OCI-LY1 (cell line): Measurements from ENCODE around the gene SPOUT1.
A peak's percentile ranks its signal among the peaks of the same experiment; 100 is the strongest.

Experiments
- H2AFZ ChIP-seq: fragments of 200-600 bp; sonication (generic), shearing (Covaris generic); 2 replicates; pipeline ENCODE4 v1.6.0; 2014; ENCODE audit warnings: antibody characterized with exemption, mild to moderate bottlenecking, low read length
- H3F3A ChIP-seq: fragments of 200-600 bp; sonication (generic), shearing (Covaris generic); 2 replicates; pipeline ENCODE4 v1.6.0; 2014; ENCODE audit warnings: mild to moderate bottlenecking, antibody characterized with exemption, low read length, moderate library complexity; ENCODE audit not compliant: insufficient read depth
- H3K27ac ChIP-seq: fragments of 200-600 bp; sonication (generic); 2 replicates; pipeline ENCODE4 v1.5.1; 2014; ENCODE audit warnings: low read length, mixed run types, mild to moderate bottlenecking, low read depth; ENCODE audit not compliant: poor library complexity, severe bottlenecking
- H3K27me3 ChIP-seq: fragments of 200-600 bp; sonication (generic); 2 replicates; pipeline ENCODE4 v1.6.0; 2014; ENCODE audit warnings: antibody characterized with exemption, mild to moderate bottlenecking, low read length, moderate library complexity; ENCODE audit not compliant: insufficient read depth
- H3K36me3 ChIP-seq: fragments of 200-600 bp; sonication (generic); 2 replicates; pipeline ENCODE4 v1.6.1; 2014; ENCODE audit warnings: mild to moderate bottlenecking, antibody characterized with exemption, low read length, moderate library complexity, mixed read lengths; ENCODE audit not compliant: insufficient read depth
- H3K4me1 ChIP-seq: fragments of 200-600 bp; sonication (generic); 2 replicates; pipeline ENCODE4 v1.5.1; 2014; ENCODE audit warnings: mild to moderate bottlenecking, low read length, moderate library complexity; ENCODE audit not compliant: insufficient read depth, severe bottlenecking
- H3K4me2 ChIP-seq: fragments of 200-600 bp; sonication (generic), shearing (Covaris generic); 2 replicates; pipeline ENCODE4 v1.6.1; 2014; ENCODE audit warnings: low read length
- H3K4me3 ChIP-seq: fragments of 200-600 bp; sonication (generic); 2 replicates; pipeline ENCODE4 v1.5.1; 2014; ENCODE audit warnings: low read length, low read depth, mild to moderate bottlenecking, mixed read lengths; ENCODE audit not compliant: poor library complexity, severe bottlenecking
- H3K79me2 ChIP-seq: fragments of 200-600 bp; shearing (Covaris generic); 2 replicates; pipeline ENCODE4 v1.6.1; 2016; ENCODE audit warnings: mixed run types, low read length, mixed read lengths; ENCODE audit not compliant: insufficient read depth
- H3K9ac ChIP-seq: fragments of 200-600 bp; sonication (generic), shearing (Covaris generic); 2 replicates; pipeline ENCODE4 v1.6.1; 2014; ENCODE audit warnings: mild to moderate bottlenecking, low read length, mixed read lengths
- H3K9me2 ChIP-seq: fragments of 200-600 bp; sonication (generic), shearing (Covaris generic); 2 replicates; pipeline ENCODE4 v1.6.1; 2014; ENCODE audit warnings: low read depth, mild to moderate bottlenecking, low read length, mixed read lengths
- H3K9me3 ChIP-seq: fragments of 200-600 bp; shearing (Covaris generic); 2 replicates; pipeline ENCODE4 v1.6.1; 2014; ENCODE audit warnings: low read length, mixed read lengths
- H4K20me1 ChIP-seq: fragments of 200-600 bp; sonication (generic), shearing (Covaris generic); 2 replicates; pipeline ENCODE4 v1.6.0; 2016; ENCODE audit warnings: mild to moderate bottlenecking, low read length; ENCODE audit not compliant: insufficient read depth
- EZH2 ChIP-seq: fragments of 200-600 bp; sonication (generic), shearing (Covaris generic); IDR thresholded peaks from 2 replicates; pipeline ENCODE4 v1.8.0; 2017; ENCODE audit warnings: borderline replicate concordance, mixed run types, mild to moderate bottlenecking, antibody characterized with exemption, low read length, moderate library complexity, mixed read lengths
- TF ChIP-seq, protein P1 (sequence below): fragments of 200-600 bp; sonication (generic), shearing (Covaris generic); IDR thresholded peaks from 2 replicates; pipeline ENCODE4 v1.5.1; 2017; ENCODE audit warnings: mild to moderate bottlenecking, antibody characterized with exemption, low read length, moderate library complexity, mixed read lengths

The SPOUT1 gene

DNA sequence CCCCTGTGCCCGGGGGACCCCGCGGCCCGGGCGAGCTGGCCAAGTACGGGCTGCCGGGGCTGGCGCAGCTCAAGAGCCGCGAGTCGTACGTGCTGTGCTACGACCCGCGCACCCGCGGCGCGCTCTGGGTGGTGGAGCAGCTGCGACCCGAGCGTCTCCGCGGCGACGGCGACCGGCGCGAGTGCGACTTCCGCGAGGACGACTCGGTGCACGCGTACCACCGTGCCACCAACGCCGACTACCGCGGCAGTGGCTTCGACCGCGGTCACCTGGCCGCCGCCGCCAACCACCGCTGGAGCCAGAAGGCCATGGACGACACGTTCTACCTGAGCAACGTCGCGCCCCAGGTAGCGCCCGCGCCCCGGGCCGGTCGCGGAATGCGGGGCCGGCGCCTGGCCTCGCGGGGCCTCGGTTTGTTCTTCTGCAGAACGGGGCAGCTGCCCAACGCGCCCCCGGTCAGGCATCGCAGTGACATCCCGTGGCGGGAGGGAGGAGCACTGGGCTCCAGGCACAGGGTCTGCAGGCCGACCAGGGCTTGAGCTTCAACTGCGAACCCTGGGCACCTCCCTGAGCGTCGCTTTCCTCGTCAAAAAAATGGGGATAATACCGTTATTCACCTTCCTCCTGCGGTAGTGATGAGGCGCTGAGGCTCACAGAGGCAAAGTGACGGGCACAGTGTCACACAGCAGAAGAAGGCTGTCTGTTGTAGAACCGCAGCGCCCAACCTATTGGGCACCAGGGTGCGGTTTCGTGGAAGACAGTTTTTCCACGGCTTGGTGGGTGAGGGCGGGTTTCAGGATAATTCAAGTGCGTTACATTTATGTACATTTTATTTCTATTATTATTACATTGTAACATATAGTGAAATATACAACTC is 10.5 kb downstream of the SPOUT1 start:
- no peak overlapping the region for H2AFZ ChIP-seq
- no peak for TF ChIP-seq EZH2
- TF ChIP-seq, protein P1, sequence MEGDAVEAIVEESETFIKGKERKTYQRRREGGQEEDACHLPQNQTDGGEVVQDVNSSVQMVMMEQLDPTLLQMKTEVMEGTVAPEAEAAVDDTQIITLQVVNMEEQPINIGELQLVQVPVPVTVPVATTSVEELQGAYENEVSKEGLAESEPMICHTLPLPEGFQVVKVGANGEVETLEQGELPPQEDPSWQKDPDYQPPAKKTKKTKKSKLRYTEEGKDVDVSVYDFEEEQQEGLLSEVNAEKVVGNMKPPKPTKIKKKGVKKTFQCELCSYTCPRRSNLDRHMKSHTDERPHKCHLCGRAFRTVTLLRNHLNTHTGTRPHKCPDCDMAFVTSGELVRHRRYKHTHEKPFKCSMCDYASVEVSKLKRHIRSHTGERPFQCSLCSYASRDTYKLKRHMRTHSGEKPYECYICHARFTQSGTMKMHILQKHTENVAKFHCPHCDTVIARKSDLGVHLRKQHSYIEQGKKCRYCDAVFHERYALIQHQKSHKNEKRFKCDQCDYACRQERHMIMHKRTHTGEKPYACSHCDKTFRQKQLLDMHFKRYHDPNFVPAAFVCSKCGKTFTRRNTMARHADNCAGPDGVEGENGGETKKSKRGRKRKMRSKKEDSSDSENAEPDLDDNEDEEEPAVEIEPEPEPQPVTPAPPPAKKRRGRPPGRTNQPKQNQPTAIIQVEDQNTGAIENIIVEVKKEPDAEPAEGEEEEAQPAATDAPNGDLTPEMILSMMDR, result no peak
- peaks cover 11% of the 10 kb centered on the region for H3K4me1 ChIP-seq
- peak overlapping the region; percentile 96 for H3K4me2 ChIP-seq
- H3F3A ChIP-seq, result 0 out of 2 replicates have a peak, but pooled peaks cover 5% of the 10 kb centered on the region
- H3K79me2 ChIP-seq, result no peaks in the 10 kb centered on the region
- peak overlapping the region; percentile 55 for H3K27ac ChIP-seq
- no peaks in the 10 kb centered on the region for H3K9me3 ChIP-seq
- no peaks in the 10 kb centered on the region for H4K20me1 ChIP-seq
- H3K4me3 ChIP-seq, result peak overlapping the region; percentile 71
- peak overlapping the region; percentile 69 for H3K9ac ChIP-seq
- no peaks in the 10 kb centered on the region for H3K9me2 ChIP-seq
- no peaks in the 10 kb centered on the region for H3K27me3 ChIP-seq
- peaks cover 33% of the 10 kb centered on the region for H3K36me3 ChIP-seq

DNA sequence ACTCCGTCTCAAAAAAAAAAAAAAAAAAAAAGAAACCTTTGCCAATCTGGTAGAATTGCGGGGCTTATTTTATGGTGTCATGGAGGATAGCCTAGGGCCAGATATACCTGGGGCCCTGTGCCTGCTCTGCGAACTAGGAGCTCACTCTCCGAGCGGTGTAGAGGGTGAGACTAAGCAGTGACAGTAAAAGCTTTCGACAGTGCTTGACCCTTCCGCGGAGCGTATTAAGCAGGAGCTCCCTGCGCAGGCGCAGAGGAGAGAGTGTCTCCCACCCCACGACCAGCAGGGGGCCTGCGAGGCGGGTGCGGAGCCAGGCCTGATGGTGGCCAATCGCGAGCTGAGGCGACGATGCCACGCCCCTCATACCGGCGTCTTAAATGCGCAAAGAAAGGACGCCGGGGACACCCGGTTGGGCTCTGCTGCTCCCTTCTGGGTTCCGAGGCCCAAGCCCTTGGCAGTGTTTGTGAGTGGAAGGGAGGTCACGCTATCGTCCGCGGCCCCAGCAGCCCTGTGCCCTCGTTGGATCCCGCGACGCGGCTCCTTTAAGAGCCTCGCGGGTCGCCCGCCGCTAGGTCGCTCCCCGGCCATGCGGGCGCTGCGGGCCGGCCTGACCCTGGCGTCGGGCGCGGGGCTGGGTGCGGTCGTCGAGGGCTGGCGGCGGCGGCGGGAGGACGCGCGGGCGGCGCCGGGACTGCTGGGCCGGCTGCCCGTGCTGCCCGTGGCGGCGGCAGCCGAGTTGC is 11.3 kb downstream of the SPOUT1 start, which contains the start of gene ENDOG:
ENDOG (plus strand) TSS at position 402 of the 740 bp plus-strand sequence; CDS start at position 587, 185 bp downstream.
- peak within 1 kb of the TSS; percentile 69 for H3K9ac ChIP-seq
- no peaks in the 10 kb centered on the region for H3K9me3 ChIP-seq
- H3K27me3 ChIP-seq, result no peaks in the 10 kb centered on the region
- TF ChIP-seq EZH2, result no peak
- TF ChIP-seq, protein P1, result peak; percentile 86
- H3F3A ChIP-seq, result 0 out of 2 replicates have a peak, but pooled peaks cover 5% of the 10 kb centered on the region
- no peaks in the 10 kb centered on the region for H3K9me2 ChIP-seq
- H3K27ac ChIP-seq, result peak within 1 kb of the TSS; percentile 55
- peaks cover 25% of the 10 kb centered on the region for H3K36me3 ChIP-seq
- no peaks in the 10 kb centered on the region for H4K20me1 ChIP-seq
- peak within 1 kb of the TSS; percentile 71 for H3K4me3 ChIP-seq
- H2AFZ ChIP-seq, result no peak within 1 kb of the TSS
- peaks cover 11% of the 10 kb centered on the region for H3K4me1 ChIP-seq
- H3K79me2 ChIP-seq, result no peaks in the 10 kb centered on the region
- peak within 1 kb of the TSS; percentile 96 for H3K4me2 ChIP-seq

DNA sequence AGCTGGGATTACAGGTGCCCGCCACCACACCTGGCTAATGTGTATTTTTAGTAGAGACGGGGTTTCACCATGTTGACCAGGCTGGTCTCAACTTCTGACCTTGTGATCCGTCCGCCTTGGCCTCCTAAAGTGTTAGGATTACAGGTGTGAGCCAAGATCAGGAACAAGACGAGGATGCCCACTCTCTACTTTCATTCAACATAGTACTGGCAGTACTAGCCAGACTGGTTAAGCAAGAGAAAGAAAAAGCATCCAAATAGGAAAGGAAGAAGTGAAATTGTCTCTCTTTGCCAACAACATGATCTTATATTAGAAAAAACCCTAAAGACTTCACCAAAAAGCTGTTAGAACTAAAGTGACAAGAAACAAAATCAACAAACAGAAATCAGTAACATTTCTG is 18.7 kb downstream of the SPOUT1 start:
- Histone ChIP-seq H3K27ac (no peak overlapping the region), H3K9me3 (no peaks in the 10 kb centered on the region), H3K4me2 (no peak overlapping the region), H3K4me1 (no peaks in the 10 kb centered on the region), H3F3A (peaks cover 3% of the 10 kb centered on the region; the same call in 1 of the 2 replicates), H4K20me1 (no peaks in the 10 kb centered on the region), H3K9ac (no peak overlapping the region), H3K4me3 (no peak overlapping the region), H3K27me3 (no peaks in the 10 kb centered on the region), H2AFZ (no peak overlapping the region), H3K36me3 (peaks cover 16% of the 10 kb centered on the region), H3K9me2 (no peaks in the 10 kb centered on the region), H3K79me2 (no peaks in the 10 kb centered on the region)
- TF ChIP-seq, protein P1, result no peak
- no peak for TF ChIP-seq EZH2
